ENCODE results near the gene TRAPPC4. TPM values are rescaled to one million over a fixed set of nuclear protein-coding genes. Genes with fewer than 3 reads are reported as not detected.
A peak's percentile ranks its signal among the peaks of the same experiment; 100 is the strongest.

The TRAPPC4 gene
- total and polyA plus RNA-seq, 2 of the 8 experiments (the other 6 are each of a cell fraction or from before 2014, with no cell fraction given) = 94.3 to 223 TPM

DNA sequence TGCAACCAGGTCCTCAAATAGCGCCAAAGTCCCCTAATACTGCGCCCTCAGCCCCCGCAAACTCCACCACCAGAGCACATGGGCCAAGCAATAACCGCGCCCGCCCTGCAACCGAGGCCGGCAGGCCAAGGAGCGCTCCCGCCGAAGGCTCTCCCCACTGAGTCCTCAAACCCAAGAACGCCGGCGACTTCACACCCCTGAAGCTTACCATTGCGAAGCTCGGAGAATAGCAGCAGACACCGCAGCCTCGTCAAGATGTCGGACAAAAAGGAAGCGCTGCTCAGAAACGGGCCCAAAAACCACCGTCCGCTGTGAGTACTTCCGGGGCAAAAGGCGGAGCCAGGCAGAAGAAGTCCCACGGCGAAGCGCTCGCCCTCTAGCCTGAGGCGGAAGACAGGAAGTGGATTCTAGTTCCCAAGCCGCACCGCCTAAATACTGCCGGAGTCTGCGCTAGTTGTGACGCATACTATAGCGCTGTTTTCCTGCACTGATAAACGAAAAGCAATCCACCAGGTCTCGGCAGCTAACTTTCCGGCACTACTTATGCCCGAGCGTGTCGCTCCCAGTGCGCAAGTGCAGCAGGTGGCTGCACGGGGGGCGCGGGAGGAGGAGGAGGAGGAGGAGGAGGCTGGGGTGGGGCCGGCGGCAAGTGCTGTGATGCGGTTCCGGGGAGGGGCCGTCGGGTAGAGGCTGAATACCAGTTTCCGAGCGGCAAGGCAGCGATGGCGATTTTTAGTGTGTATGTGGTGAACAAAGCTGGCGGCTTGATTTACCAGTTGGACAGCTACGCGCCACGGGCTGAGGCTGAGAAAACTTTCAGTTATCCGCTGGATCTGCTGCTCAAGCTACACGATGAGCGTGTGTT, at the start of gene TRAPPC4, which contains the start of gene RPS25 (continued):
- TF ChIP-seq EGR1 (IDR thresholded peaks at IDR 0.05; ENCODE audit: borderline replicate concordance, low read depth, low read length) (peak; percentile 29; the same call in 1 of the 2 replicates), SIRT6 (IDR thresholded peaks at IDR 0.05; ENCODE audit: low read length) (no peak), SIX5 (IDR thresholded peaks at IDR 0.05; ENCODE audit: low read depth, low read length) (no peak), BACH1 (IDR thresholded peaks at IDR 0.05; ENCODE audit: low read length) (no peak), TCF12 (IDR thresholded peaks at IDR 0.05; ENCODE audit: low read depth, low read length) (no peak), KDM1A (IDR thresholded peaks at IDR 0.05; ENCODE audit: borderline replicate concordance, low read length) (no peak), RNF2 (IDR thresholded peaks at IDR 0.05; ENCODE audit: borderline replicate concordance, low read depth, low read length, missing control alignments, poor library complexity, severe bottlenecking) (no peak), ATF2 (IDR thresholded peaks at IDR 0.05; ENCODE audit: low read length) (no peak), SUZ12 (IDR thresholded peaks at IDR 0.05; ENCODE audit: low read length) (no peak), EZH2 (IDR thresholded peaks at IDR 0.05; ENCODE audit: low read depth, low read length, severe bottlenecking) (no peak), HDAC2 (IDR thresholded peaks at IDR 0.05; ENCODE audit: borderline replicate concordance in 1 of 2, low read depth in 2 of 2, low read length in 2 of 2) (no peak), RFX5 (IDR thresholded peaks at IDR 0.05; ENCODE audit: borderline replicate concordance, low read depth, low read length) (no peak), RBBP5 (IDR thresholded peaks at IDR 0.05; ENCODE audit: borderline replicate concordance, low read depth, low read length) (peak; percentile 87; the same call in 1 of the 2 replicates), GABPA (IDR thresholded peaks at IDR 0.05; ENCODE audit: borderline replicate concordance, insufficient read depth, low read length) (peak; percentile 97), SP4 (IDR thresholded peaks at IDR 0.05; ENCODE audit: low read length) (peak; percentile 94), ZNF274 (IDR thresholded peaks at IDR 0.05; ENCODE audit: borderline replicate concordance, extremely low read depth, low read length) (no peak), KDM4A (IDR thresholded peaks at IDR 0.05; ENCODE audit: low read depth, low read length, severe bottlenecking) (peak; percentile 48), EP300 (IDR thresholded peaks at IDR 0.05; ENCODE audit: borderline replicate concordance in 1 of 2, low read depth in 2 of 2, low read length in 2 of 2) (peak in 1 of 2 experiments; percentile 22; a peak in 1 of 3 replicates)
